Measurements from ENCODE around the gene TRAM2. TPM values are rescaled to one million over a fixed set of nuclear protein-coding genes. Genes with fewer than 3 reads are reported as not detected.
"Not testable (repeated sequence)": the region's sequence is repeated elsewhere in the genome, so short reads cannot be mapped to it uniquely, and the experiment has no call there.

The TRAM2 gene
- total and polyA plus RNA-seq, 8 donors: 1.9 to 11.2 (median 5.0) TPM

- no peak for TF ChIP-seq CTCF (IDR thresholded peaks at IDR 0.05)
- no peak overlapping the region for H3K4me3 ChIP-seq
- no peaks in the 10 kb centered on the region for H3K27me3 ChIP-seq
- H3K36me3 ChIP-seq: no peaks in the 10 kb centered on the region
- intact Hi-C loops (cut with DNase I): no loop called here
- FAIRE-seq (no peak), DNase-seq (no peak), ATAC-seq (no peak)
- H3K4me1 ChIP-seq: no peaks in the 10 kb centered on the region
- WGBS, 2 donors: 78 to 81% methylated on average over 5 of the region's 5 CpGs
- no peak overlapping the region for H3K27ac ChIP-seq
- no peaks in the 10 kb centered on the region for H3K9me3 ChIP-seq
These were observed 87.0 kb downstream of the TRAM2 start for GRCh38 chr6:52489881-52490280.

- Histone ChIP-seq H3K4me1 (no peaks in the 10 kb centered on the region), H3K4me3 (no peak overlapping the region), H3K27ac (no peak overlapping the region), H3K9me3 (no peaks in the 10 kb centered on the region), H3K27me3 (no peaks in the 10 kb centered on the region), H3K36me3 (no peaks in the 10 kb centered on the region)
- no peak for ATAC-seq
- no peak for TF ChIP-seq CTCF (IDR thresholded peaks at IDR 0.05)
- intact Hi-C loops (cut with DNase I): no loop called here
- 88 to 94% methylated on average over 3 of the region's 3 CpGs for WGBS, 2 donors
- FAIRE-seq: no peak
- no peak for DNase-seq
These were observed 93.2 kb downstream of the TRAM2 start for GRCh38 chr6:52483671-52484003.

- FAIRE-seq: no peak
- H3K4me1 ChIP-seq: no peaks in the 10 kb centered on the region
- no peak for DNase-seq
- WGBS, 2 donors: 82 to 83% methylated on average over 7 of the region's 7 CpGs
- H3K9me3 ChIP-seq: no peaks in the 10 kb centered on the region
- intact Hi-C loops (cut with DNase I): no loop called here
- no peak overlapping the region for H3K27ac ChIP-seq
- no peaks in the 10 kb centered on the region for H3K36me3 ChIP-seq
- no peak overlapping the region for H3K4me3 ChIP-seq
- no peak for TF ChIP-seq CTCF (IDR thresholded peaks at IDR 0.05)
- ATAC-seq: no peak
- H3K27me3 ChIP-seq: no peaks in the 10 kb centered on the region
These were observed 93.8 kb downstream of the TRAM2 start for GRCh38 chr6:52482903-52483670.

- FAIRE-seq (no peak), DNase-seq (no peak), ATAC-seq (no peak)
- no peak for TF ChIP-seq CTCF (IDR thresholded peaks at IDR 0.05)
- no peaks in the 10 kb centered on the region for H3K9me3 ChIP-seq
- no peaks in the 10 kb centered on the region for H3K36me3 ChIP-seq
- H3K27ac ChIP-seq: no peak overlapping the region
- 81 to 87% methylated on average over 2 of the region's 2 CpGs for WGBS, 2 donors
- intact Hi-C loops (cut with DNase I): no loop called here
- no peaks in the 10 kb centered on the region for H3K27me3 ChIP-seq
- H3K4me3 ChIP-seq: no peak overlapping the region
- H3K4me1 ChIP-seq: no peaks in the 10 kb centered on the region
These were observed 101.6 kb downstream of the TRAM2 start for GRCh38 chr6:52475307-52475706.

GRCh38 chr6:52474173-52474572, 102.7 kb downstream of the TRAM2 start:
- DNase-seq (no peak), ATAC-seq (no peak), FAIRE-seq (no peak)
- no peak overlapping the region for H3K4me3 ChIP-seq
- no peaks in the 10 kb centered on the region for H3K36me3 ChIP-seq
- 95% methylated on average over 4 of the region's 4 CpGs for WGBS, 2 donors
- no peaks in the 10 kb centered on the region for H3K9me3 ChIP-seq
- TF ChIP-seq CTCF (IDR thresholded peaks at IDR 0.05): no peak
- H3K27me3 ChIP-seq: no peaks in the 10 kb centered on the region
- intact Hi-C loops (cut with DNase I): no loop called here
- H3K4me1 ChIP-seq: no peaks in the 10 kb centered on the region
- H3K27ac ChIP-seq: no peak overlapping the region

- intact Hi-C loops (cut with DNase I); FAIRE-seq; ATAC-seq; H3K4me1 ChIP-seq; DNase-seq; H3K27ac ChIP-seq; H3K27me3 ChIP-seq; H3K9me3 ChIP-seq; H3K4me3 ChIP-seq; H3K36me3 ChIP-seq: not testable (repeated sequence)
- 76 to 84% methylated on average over 2 of the region's 2 CpGs for WGBS, 2 donors
These were observed 115.7 kb downstream of the TRAM2 start for GRCh38 chr6:52461194-52461593.
